Thyroid gland (tissue), 4 donors: ENCODE measurements around the gene ZDHHC5. TPM values are rescaled to one million over a fixed set of nuclear protein-coding genes. Genes with fewer than 3 reads are reported as not detected.

Experiments used
- DNase-seq, 2 donors: peaks; one replicate each; pipeline ENCODE4 v3.0.0-alpha.2; 2019
- H3K27ac ChIP-seq, 3 donors: fragments of 200-600 bp; sonication (generic); 1 replicate in 2 of 3; 2 replicates in 1 of 3; pipeline ENCODE4 v1.5.1; 2016 to 2019; ENCODE audit warnings: mild to moderate bottlenecking in 1 of 3, moderate library complexity in 1 of 3
- H3K27me3 ChIP-seq: fragments of 200-600 bp; sonication (generic); one replicate; pipeline ENCODE4 v1.5.1; 2019
- H3K36me3 ChIP-seq, 2 donors: fragments of 200-600 bp; sonication (generic); one replicate each; pipeline ENCODE4 v1.5.1; 2016 to 2019
- H3K4me1 ChIP-seq, 2 donors: fragments of 200-600 bp; sonication (generic); one replicate each; pipeline ENCODE4 v1.5.1; 2017 to 2019
- H3K4me3 ChIP-seq, 3 donors: fragments of 200-600 bp; sonication (generic); replicated peaks in 1 of 3; 1 replicate in 2 of 3; 2 replicates in 1 of 3; pipeline ENCODE4 v1.5.1; 2016; ENCODE audit warnings: mild to moderate bottlenecking in 1 of 3
- H3K9me3 ChIP-seq: fragments of 200-600 bp; sonication (generic); one replicate; pipeline ENCODE4 v1.5.1; 2017
- CTCF ChIP-seq, 6 experiments: fragments of 200-600 bp in 3 of 6; fragments of 450-650 bp in 3 of 6; sonication (generic) in 3 of 6; IDR thresholded peaks; one replicate each; pipeline ENCODE4 v1.5.1; 2016 to 2019; ENCODE audit warnings: antibody characterized with exemption in 6 of 6, mild to moderate bottlenecking in 2 of 6, inconsistent platforms in 1 of 6, moderate library complexity in 1 of 6
- POLR2A ChIP-seq, 2 donors: fragments of 450-650 bp; IDR thresholded peaks; one replicate each; pipeline ENCODE4 v1.6.1; 2017; ENCODE audit warnings: antibody characterized with exemption in 2 of 2, mild to moderate bottlenecking in 2 of 2, moderate library complexity in 1 of 2
- WGBS, 2 donors: methylation state at CpG; one replicate each; pipeline ENCODE4 v1.1.5; 2017; 5-methylcytosine and 5-hydroxymethylcytosine counted together
- intact Hi-C: fragments of 100-400 bp; cut with DNase I; formaldehyde crosslinking; loops from one replicate; pipeline ENCODE4 v1.15.1; 2023
- total RNA-seq, 4 donors: library from RNA; depleted of rRNA; stranded (reverse); fragments of >200 nt; gene quantifications; one replicate each; pipeline ENCODE4 v1.2.3, GENCODE V29; 2016

Gene ZDHHC5
- total RNA-seq, 4 donors from 2014 or later = 55.5 to 77.5 (median 71.6) TPM

GRCh38 chr11:57644748-57645688 lies 22.9 kb upstream of the ZDHHC5 start:
- H3K4me1 ChIP-seq = peaks cover 69 to 100% of the 10 kb centered on the region in 2 donors
- WGBS, 2 donors = 6 to 8% methylated on average over 17 of the region's 17 CpGs

GRCh38 chr11:57645689-57646085 lies 22.2 kb upstream of the ZDHHC5 start:
- H3K9me3 ChIP-seq = no peaks in the 10 kb centered on the region
- TF ChIP-seq CTCF (IDR thresholded peaks at IDR 0.05) (no peak), POLR2A (IDR thresholded peaks at IDR 0.05) (no peak)
- DNase-seq = no peak
- WGBS, 2 donors = 18 to 25% methylated on average over 5 of the region's 5 CpGs
- intact Hi-C loops = loop anchor here (10.0 kb wide), 1 partner anchor 301 kb away; no protein-coding TSS in a partner anchor
- H3K4me1 ChIP-seq = peaks cover 63 to 96% of the 10 kb centered on the region in 2 donors
- peak overlapping the region in 2 of 3 donors; percentile 62 to 81 for H3K27ac ChIP-seq
- H3K36me3 ChIP-seq = no peaks in the 10 kb centered on the region
- no peak overlapping the region for H3K4me3 ChIP-seq
- peaks cover 3% of the 10 kb centered on the region for H3K27me3 ChIP-seq

More at GRCh38 chr11:57644748-57645688, 22.9 kb upstream of the ZDHHC5 start:
- peak; percentile 79 to 85 for DNase-seq
- Histone ChIP-seq H3K36me3 (no peaks in the 10 kb centered on the region), H3K9me3 (no peaks in the 10 kb centered on the region), H3K27ac (peak overlapping the region in 2 of 3 donors; percentile 62 to 81), H3K4me3 (no peak overlapping the region), H3K27me3 (peaks cover 3% of the 10 kb centered on the region)
- peak; percentile 50 to 88 (median 76) for TF ChIP-seq CTCF (IDR thresholded peaks at IDR 0.05)
- TF ChIP-seq POLR2A (IDR thresholded peaks at IDR 0.05) = no peak
- intact Hi-C loops = loop anchor here (10.0 kb wide), 1 partner anchor 300 kb away; no protein-coding TSS in a partner anchor

GRCh38 chr11:57646194-57646798 lies 21.6 kb upstream of the ZDHHC5 start:
- peaks cover 3% of the 10 kb centered on the region for H3K27me3 ChIP-seq
- 39 to 40% methylated on average over 10 of the region's 10 CpGs for WGBS, 2 donors
- intact Hi-C loops = loop anchor here (10.0 kb wide), 1 partner anchor 301 kb away; no protein-coding TSS in a partner anchor
- H3K27ac ChIP-seq = peak overlapping the region in 1 of 3 donors; percentile 81
- H3K4me1 ChIP-seq = peaks cover 57 to 90% of the 10 kb centered on the region in 2 donors
- DNase-seq = no peak
- no peaks in the 10 kb centered on the region for H3K9me3 ChIP-seq
- TF ChIP-seq CTCF (IDR thresholded peaks at IDR 0.05) (no peak), POLR2A (IDR thresholded peaks at IDR 0.05) (no peak)
- no peaks in the 10 kb centered on the region for H3K36me3 ChIP-seq
- H3K4me3 ChIP-seq = no peak overlapping the region

- WGBS, 2 donors = 13 to 14% methylated on average over 23 of the region's 23 CpGs
- Histone ChIP-seq H3K27me3 (peaks cover 3% of the 10 kb centered on the region), H3K4me1 (peaks cover 51 to 84% of the 10 kb centered on the region in 2 donors), H3K27ac (no peak overlapping the region), H3K36me3 (no peaks in the 10 kb centered on the region), H3K4me3 (no peak overlapping the region), H3K9me3 (no peaks in the 10 kb centered on the region)
- TF ChIP-seq POLR2A (IDR thresholded peaks at IDR 0.05) (peak in 1 of 2 donors; percentile 9), CTCF (IDR thresholded peaks at IDR 0.05) (no peak)
- intact Hi-C loops = loop anchor here (10.0 kb wide), 1 partner anchor 302 kb away; no protein-coding TSS in a partner anchor
- DNase-seq = no peak
Measured at GRCh38 chr11:57646799-57647303, 21.1 kb upstream of the ZDHHC5 start.
